ENCODE data around the gene HS3ST4.

HS3ST4 gene

GRCh38 chr16:25713785-25714570 is 22.2 kb downstream of the HS3ST4 start:
- DNase-seq: no peak
- no peak for TF ChIP-seq CTCF (IDR thresholded peaks at IDR 0.05)
- H3K27ac ChIP-seq: no peak overlapping the region
- no peak overlapping the region for H3K4me3 ChIP-seq
- H3K27me3 ChIP-seq: no peaks in the 10 kb centered on the region
- no peaks in the 10 kb centered on the region for H3K9me3 ChIP-seq
- no peaks in the 10 kb centered on the region for H3K4me1 ChIP-seq
- intact Hi-C loops (cut with DNase I; ENCODE audit: low total_unique reads): no loop called here
- no peaks in the 10 kb centered on the region for H3K36me3 ChIP-seq

- no peak overlapping the region for H3K27ac ChIP-seq
- no peak for TF ChIP-seq CTCF (IDR thresholded peaks at IDR 0.05)
- no peaks in the 10 kb centered on the region for H3K9me3 ChIP-seq
- H3K4me1 ChIP-seq: no peaks in the 10 kb centered on the region
- H3K36me3 ChIP-seq: no peaks in the 10 kb centered on the region
- no peak for DNase-seq
- no peak overlapping the region for H3K4me3 ChIP-seq
- intact Hi-C loops (cut with DNase I; ENCODE audit: low total_unique reads): no loop called here
- no peaks in the 10 kb centered on the region for H3K27me3 ChIP-seq
Observed at GRCh38 chr16:25716186-25716585, 24.4 kb downstream of the HS3ST4 start.

- intact Hi-C loops (cut with DNase I; ENCODE audit: low total_unique reads): no loop called here
- TF ChIP-seq CTCF (IDR thresholded peaks at IDR 0.05): no peak
- no peaks in the 10 kb centered on the region for H3K27me3 ChIP-seq
- H3K27ac ChIP-seq: no peak overlapping the region
- DNase-seq: no peak
- no peaks in the 10 kb centered on the region for H3K4me1 ChIP-seq
- H3K4me3 ChIP-seq: no peak overlapping the region
- no peaks in the 10 kb centered on the region for H3K36me3 ChIP-seq
- no peaks in the 10 kb centered on the region for H3K9me3 ChIP-seq
Observed at GRCh38 chr16:25721439-25721838, 29.7 kb downstream of the HS3ST4 start.

- intact Hi-C loops (cut with DNase I; ENCODE audit: low total_unique reads): no loop called here
- DNase-seq: no peak
- H3K4me1 ChIP-seq: no peaks in the 10 kb centered on the region
- H3K27me3 ChIP-seq: no peaks in the 10 kb centered on the region
- TF ChIP-seq CTCF (IDR thresholded peaks at IDR 0.05): no peak
- H3K9me3 ChIP-seq: no peaks in the 10 kb centered on the region
- H3K36me3 ChIP-seq: no peaks in the 10 kb centered on the region
- H3K27ac ChIP-seq: no peak overlapping the region
- H3K4me3 ChIP-seq: no peak overlapping the region
Observed at GRCh38 chr16:25726430-25727098, 34.8 kb downstream of the HS3ST4 start.

- no peaks in the 10 kb centered on the region for H3K27me3 ChIP-seq
Observed at GRCh38 chr16:25729188-25729915, 37.6 kb downstream of the HS3ST4 start.

More at GRCh38 chr16:25729188-25729915, 37.6 kb downstream of the HS3ST4 start:
- H3K27ac ChIP-seq: no peak overlapping the region
- TF ChIP-seq CTCF (IDR thresholded peaks at IDR 0.05): no peak
- no peak for DNase-seq
- no peaks in the 10 kb centered on the region for H3K36me3 ChIP-seq
- no peaks in the 10 kb centered on the region for H3K9me3 ChIP-seq
- H3K4me1 ChIP-seq: no peaks in the 10 kb centered on the region
- H3K4me3 ChIP-seq: no peak overlapping the region
- intact Hi-C loops (cut with DNase I; ENCODE audit: low total_unique reads): no loop called here

Measured in tibial artery (tissue), 4 donors.